Suprapubic skin (tissue), 4 donors: ENCODE measurements around the gene SH3YL1. TPM values are rescaled to one million over a fixed set of nuclear protein-coding genes. Genes with fewer than 3 reads are reported as not detected.

Experiments used
- DNase-seq, 2 donors: peaks; one replicate each; pipeline ENCODE4 v3.0.0-alpha.2; 2019; ENCODE audit warnings: low spot score in 2 of 2
- H3K27ac ChIP-seq: fragments of 200-600 bp; sonication (generic); one replicate; pipeline ENCODE4 v1.5.1; 2019
- H3K27me3 ChIP-seq: fragments of 200-600 bp; sonication (generic); one replicate; pipeline ENCODE4 v1.5.1; 2019
- H3K36me3 ChIP-seq: fragments of 200-600 bp; sonication (generic); one replicate; pipeline ENCODE4 v1.5.1; 2019
- H3K4me1 ChIP-seq: fragments of 200-600 bp; sonication (generic); one replicate; pipeline ENCODE4 v1.5.1; 2019
- H3K4me3 ChIP-seq: fragments of 200-600 bp; sonication (generic); one replicate; pipeline ENCODE4 v1.5.1; 2019; ENCODE audit warnings: mild to moderate bottlenecking
- H3K9me3 ChIP-seq: fragments of 200-600 bp; sonication (generic); one replicate; pipeline ENCODE4 v1.5.1; 2019
- CTCF ChIP-seq, 2 donors: fragments of 200-600 bp in 1 of 2; fragments of 450-650 bp in 1 of 2; sonication (generic) in 1 of 2; IDR thresholded peaks; one replicate each; pipeline ENCODE4 v1.5.1; 2016 to 2019; ENCODE audit warnings: antibody characterized with exemption in 2 of 2, mild to moderate bottlenecking in 1 of 2, moderate library complexity in 1 of 2
- EP300 ChIP-seq: sonication (generic); formaldehyde crosslinking; IDR thresholded peaks from one replicate; pipeline ENCODE4 v1.6.1; 2017; ENCODE audit warnings: antibody characterized with exemption
- POLR2A ChIP-seq, 2 donors: fragments of 450-650 bp; IDR thresholded peaks; one replicate each; pipeline ENCODE4 v1.6.1; 2017; ENCODE audit warnings: antibody characterized with exemption in 2 of 2, mild to moderate bottlenecking in 2 of 2, moderate library complexity in 2 of 2
- POLR2AphosphoS5 ChIP-seq, 3 donors: sonication (generic); formaldehyde crosslinking; IDR thresholded peaks; one replicate each; pipeline ENCODE4 v1.6.1; 2017; ENCODE audit warnings: antibody characterized with exemption in 3 of 3
- WGBS: methylation state at CpG from one replicate; pipeline ENCODE4 v1.1.5; 2018; 5-methylcytosine and 5-hydroxymethylcytosine counted together
- total RNA-seq, 4 donors: library from RNA; depleted of rRNA; stranded (reverse); fragments of >200 nt; gene quantifications; one replicate each; pipeline ENCODE4 v1.1.0, GENCODE V29; 2016

SH3YL1 gene
- total RNA-seq, 4 donors from 2014 or later, result 104 to 119 (median 118) TPM

- DNase-seq, result no peak
- Histone ChIP-seq H3K27ac (no peak overlapping the region), H3K9me3 (no peaks in the 10 kb centered on the region), H3K4me3 (peak overlapping the region; percentile 61), H3K4me1 (peaks cover 32% of the 10 kb centered on the region), H3K36me3 (peaks cover 19% of the 10 kb centered on the region), H3K27me3 (peaks cover 34% of the 10 kb centered on the region)
- TF ChIP-seq CTCF (IDR thresholded peaks at IDR 0.05), result no peak
- no peak for TF ChIP-seq EP300
- TF ChIP-seq POLR2AphosphoS5 (IDR thresholded peaks at IDR 0.05), result no peak
- TF ChIP-seq POLR2A (IDR thresholded peaks at IDR 0.05), result no peak
- 64% methylated on average over 1 of the region's 1 CpG for WGBS
Measured at GRCh38 chr2:285531-285930, 21.7 kb upstream of the SH3YL1 start.

- H3K4me3 ChIP-seq, result no peak overlapping the region
- WGBS, result 85% methylated on average over 13 of the region's 13 CpGs
- H3K4me1 ChIP-seq, result peaks cover 29% of the 10 kb centered on the region
- no peak for DNase-seq
- peak overlapping the region; percentile 13 for H3K27ac ChIP-seq
- H3K9me3 ChIP-seq, result no peaks in the 10 kb centered on the region
- TF ChIP-seq EP300 (no peak), POLR2AphosphoS5 (IDR thresholded peaks at IDR 0.05) (no peak), CTCF (IDR thresholded peaks at IDR 0.05) (no peak), POLR2A (IDR thresholded peaks at IDR 0.05) (no peak)
- H3K27me3 ChIP-seq, result peaks cover 33% of the 10 kb centered on the region
- H3K36me3 ChIP-seq, result peaks cover 24% of the 10 kb centered on the region
Measured at GRCh38 chr2:284896-285492, 21.2 kb upstream of the SH3YL1 start.

- Histone ChIP-seq H3K36me3 (peaks cover 32% of the 10 kb centered on the region), H3K9me3 (no peaks in the 10 kb centered on the region), H3K4me1 (peaks cover 21% of the 10 kb centered on the region), H3K4me3 (no peak overlapping the region), H3K27me3 (peaks cover 25% of the 10 kb centered on the region), H3K27ac (no peak overlapping the region)
- 91% methylated on average over 4 of the region's 4 CpGs for WGBS
- DNase-seq, result no peak
- no peak for TF ChIP-seq POLR2AphosphoS5 (IDR thresholded peaks at IDR 0.05)
- TF ChIP-seq POLR2A (IDR thresholded peaks at IDR 0.05), result no peak
- TF ChIP-seq CTCF (IDR thresholded peaks at IDR 0.05), result no peak
Measured at GRCh38 chr2:283996-284794, 20.4 kb upstream of the SH3YL1 start.

GRCh38 chr2:282371-283263 lies 18.8 kb upstream of the SH3YL1 start:
- Histone ChIP-seq H3K4me3 (no peak overlapping the region), H3K27ac (no peak overlapping the region), H3K4me1 (peaks cover 5% of the 10 kb centered on the region), H3K27me3 (peaks cover 10% of the 10 kb centered on the region), H3K36me3 (peaks cover 48% of the 10 kb centered on the region), H3K9me3 (no peaks in the 10 kb centered on the region)
- DNase-seq, result no peak
- TF ChIP-seq EP300 (no peak), POLR2A (IDR thresholded peaks at IDR 0.05) (no peak), POLR2AphosphoS5 (IDR thresholded peaks at IDR 0.05) (no peak), CTCF (IDR thresholded peaks at IDR 0.05) (no peak)
- 91% methylated on average over 12 of the region's 12 CpGs for WGBS
